Aorta (tissue), 5 donors: ENCODE measurements around the gene RRAS2. TPM values are rescaled to one million over a fixed set of nuclear protein-coding genes. Genes with fewer than 3 reads are reported as not detected.
A peak's percentile ranks its signal among the peaks of the same experiment; 100 is the strongest.

Experiments
- ATAC-seq: fragments of 200-7000 bp; cut with Tn5 transposase; one replicate; pipeline ENCODE4 v1.9.1; 2022; ENCODE audit warnings: moderate library complexity; ENCODE audit not compliant: low FRiP score
- DNase-seq, 2 donors: peaks; one replicate each; pipeline ENCODE4 v3.0.0-alpha.2; 2020
- H3K27ac ChIP-seq, 2 donors: one replicate each; pipeline ENCODE4 v1.5.1; 2013; ENCODE audit warnings: low read length in 2 of 2, mild to moderate bottlenecking in 2 of 2, moderate library complexity in 2 of 2, control low read depth in 1 of 2, inconsistent platforms in 1 of 2, low read depth in 1 of 2
- H3K27me3 ChIP-seq, 2 donors: one replicate each; pipeline ENCODE4 v1.6.1; 2013; ENCODE audit warnings: control low read depth in 1 of 2, low read length in 1 of 2, mild to moderate bottlenecking in 1 of 2, moderate library complexity in 1 of 2; ENCODE audit not compliant: insufficient read depth in 2 of 2, control insufficient read depth in 1 of 2
- H3K36me3 ChIP-seq, 2 donors: one replicate each; pipeline ENCODE4 v1.6.1; 2013; ENCODE audit warnings: control low read depth in 1 of 2, low read length in 1 of 2, mild to moderate bottlenecking in 1 of 2; ENCODE audit not compliant: insufficient read depth in 2 of 2, control insufficient read depth in 1 of 2
- H3K4me1 ChIP-seq, 2 donors: one replicate each; pipeline ENCODE4 v1.6.1; 2013; ENCODE audit warnings: low read length in 2 of 2, control low read depth in 1 of 2, mild to moderate bottlenecking in 1 of 2, moderate library complexity in 1 of 2; ENCODE audit not compliant: insufficient read depth in 2 of 2, control insufficient read depth in 1 of 2
- H3K4me3 ChIP-seq, 2 donors: one replicate each; pipeline ENCODE4 v1.5.1; 2013; ENCODE audit warnings: low read length in 2 of 2, control low read depth in 1 of 2, mild to moderate bottlenecking in 1 of 2
- H3K9me3 ChIP-seq: one replicate; pipeline ENCODE4 v1.6.1; 2013; ENCODE audit warnings: mild to moderate bottlenecking, low read length; ENCODE audit not compliant: control insufficient read depth
- WGBS, 2 donors: extraction: QIAGEN DNeasy Blood & Tissue Kit; methylation state at CpG; one replicate each; pipeline ENCODE4 v1.1.7; 2013; 5-methylcytosine and 5-hydroxymethylcytosine counted together
- intact Hi-C, 2 donors: fragments of 100-400 bp; cut with DNase I; formaldehyde crosslinking; loops; one replicate each; pipeline versions ENCODE4 v1.14.2 to v1.15.0; 2022
- polyA plus RNA-seq, 2 donors: library from polyadenylated mRNA; stranded (reverse); fragments of 200-250 nt; gene quantifications; one replicate each; pipeline ENCODE4 v1.2.3, GENCODE V29; 2013
- total RNA-seq, 2 donors: library from RNA; stranded (reverse); fragmentation: NEBNext Ultra II Directional; extraction: Animal tissue kit (Norgen Biotek cat#: 25700); gene quantifications; one replicate each; pipeline ENCODE4 v1.2.1, GENCODE V29; 2021
- donor health status: healthy with polysubstance abuse.
- donor health status: Bipolar disorder and iron deficiency.
- donor health status: DM: no; HTN: no; CAD: no.
- donor health status: DM: no; HTN: no; CAD: no.
- donor health status: DM: yes; HTN: yes; CAD: no.

RRAS2 gene
- total and polyA plus RNA-seq, 4 donors = 18.0 to 46.7 (median 27.9) TPM

GRCh38 chr11:14340721-14341120 is 18.3 kb downstream of the RRAS2 start:
- H3K4me3 ChIP-seq = no peak overlapping the region
- H3K36me3 ChIP-seq = no peaks in the 10 kb centered on the region
- ATAC-seq (no peak), DNase-seq (no peak)
- H3K27ac ChIP-seq = no peak overlapping the region
- H3K4me1 ChIP-seq = peaks cover 0 to 4% of the 10 kb centered on the region in 2 donors
- H3K9me3 ChIP-seq = no peaks in the 10 kb centered on the region
- intact Hi-C loops = no loop called here
- H3K27me3 ChIP-seq = no peaks in the 10 kb centered on the region
- WGBS, 2 donors = 85 to 89% methylated on average over 2 of the region's 2 CpGs

DNA sequence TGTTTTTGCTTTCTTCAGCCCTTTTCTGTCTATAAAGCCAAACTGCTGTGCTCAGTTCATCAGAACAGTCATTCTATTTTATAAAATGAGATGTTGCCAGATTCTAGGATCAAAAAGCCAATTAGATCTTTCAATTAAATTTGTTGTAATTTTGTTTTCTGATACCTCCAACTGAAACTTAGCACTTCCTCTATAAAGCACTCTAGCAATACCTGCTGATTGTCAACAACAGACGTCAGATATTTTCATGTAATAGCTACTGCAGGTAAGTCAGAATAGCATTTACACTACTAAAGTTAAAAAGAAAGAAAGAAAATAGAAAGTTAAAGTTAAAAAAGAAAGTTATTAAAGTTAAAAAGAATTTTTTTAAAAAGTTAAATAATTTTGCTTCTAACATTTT is 19.6 kb downstream of the RRAS2 start:
- Histone ChIP-seq H3K27me3 (no peaks in the 10 kb centered on the region), H3K4me1 (peaks cover 0 to 11% of the 10 kb centered on the region in 2 donors), H3K4me3 (no peak overlapping the region), H3K36me3 (no peaks in the 10 kb centered on the region), H3K9me3 (no peaks in the 10 kb centered on the region), H3K27ac (no peak overlapping the region)
- no peak for ATAC-seq
- 92 to 93% methylated on average over 1 of the region's 1 CpG for WGBS, 2 donors
- DNase-seq = no peak
- intact Hi-C loops = no loop called here

DNA sequence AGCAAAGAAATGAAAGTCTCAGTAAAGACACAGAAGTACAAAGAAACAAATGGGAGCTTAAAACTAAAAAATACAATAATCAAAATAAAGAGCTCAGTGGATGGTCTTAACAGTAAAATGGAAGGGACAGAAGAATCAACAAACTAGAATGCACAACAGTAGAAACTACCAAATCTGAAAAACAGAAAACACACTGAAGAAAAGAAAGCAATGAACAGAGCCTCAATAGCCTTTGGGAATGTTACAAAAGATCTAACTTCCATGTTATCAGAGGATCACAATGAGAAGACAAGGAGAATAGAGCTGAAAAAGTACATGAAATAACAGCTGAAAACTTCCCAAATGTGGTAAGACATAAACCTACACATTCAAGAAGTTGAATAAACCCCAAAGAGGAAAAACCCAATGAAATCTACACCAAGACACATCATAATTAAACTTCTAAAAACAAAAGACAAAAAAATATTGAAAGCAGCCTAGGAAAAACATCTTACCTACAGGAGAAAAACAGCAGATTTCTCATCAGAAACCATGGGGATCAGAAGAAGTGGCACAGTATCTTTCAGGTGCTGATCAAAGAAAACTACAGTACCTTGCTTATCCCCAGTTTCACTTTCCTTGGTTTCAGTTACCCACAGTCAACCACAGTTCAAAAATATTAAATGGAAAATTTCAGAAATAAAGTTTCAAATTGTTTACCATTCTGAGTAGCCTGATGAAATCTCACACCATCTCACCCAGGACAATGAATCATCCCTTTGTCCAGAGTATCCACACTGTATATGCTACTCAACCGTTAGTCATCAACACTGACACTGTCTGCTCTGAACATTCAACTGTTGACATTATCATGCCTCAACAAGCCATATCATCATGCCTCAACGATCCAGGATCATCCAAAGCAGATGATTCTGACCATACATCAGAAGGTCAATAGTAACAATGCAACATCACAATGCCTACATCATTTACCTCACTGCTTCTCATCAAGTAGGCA is 22.2 kb downstream of the RRAS2 start:
- ATAC-seq (no peak), DNase-seq (no peak)
- H3K4me3 ChIP-seq = no peak overlapping the region
- H3K27ac ChIP-seq = no peak overlapping the region
- H3K36me3 ChIP-seq = no peaks in the 10 kb centered on the region
- intact Hi-C loops = no loop called here
- H3K4me1 ChIP-seq = peaks cover 0 to 11% of the 10 kb centered on the region in 2 donors
- H3K9me3 ChIP-seq = no peaks in the 10 kb centered on the region
- no peaks in the 10 kb centered on the region for H3K27me3 ChIP-seq
- WGBS, 2 donors = 86 to 92% methylated on average over 2 of the region's 2 CpGs

DNA sequence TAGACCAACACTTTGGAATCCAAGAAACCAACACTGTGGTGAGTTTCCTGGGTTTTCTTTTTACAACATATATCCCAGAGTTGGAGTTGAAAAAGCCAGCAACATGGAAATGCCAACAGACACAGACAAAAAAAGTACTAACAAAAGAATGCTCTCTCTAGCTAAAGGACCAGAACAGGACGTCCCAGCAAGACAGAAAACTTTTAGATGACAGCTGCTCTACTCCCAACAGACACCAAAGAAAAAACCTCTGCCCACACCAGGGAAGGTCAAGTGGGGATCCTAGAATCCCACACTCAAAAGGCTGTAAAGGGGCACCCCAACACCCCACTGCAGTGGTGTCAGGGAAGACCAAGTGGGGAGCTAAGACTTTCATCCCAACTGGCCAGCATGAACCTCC is 23.3 kb downstream of the RRAS2 start:
- DNase-seq (no peak), ATAC-seq (no peak)
- H3K36me3 ChIP-seq = no peaks in the 10 kb centered on the region
- WGBS, 2 donors = 5 to 8% methylated on average over 1 of the region's 1 CpG
- H3K27me3 ChIP-seq = no peaks in the 10 kb centered on the region
- H3K4me3 ChIP-seq = no peak overlapping the region
- no peaks in the 10 kb centered on the region for H3K9me3 ChIP-seq
- intact Hi-C loops = no loop called here
- H3K27ac ChIP-seq = peak overlapping the region; percentile 34 to 79
- H3K4me1 ChIP-seq = peaks cover 0 to 13% of the 10 kb centered on the region in 2 donors

GRCh38 chr11:14334893-14335292 is 24.1 kb downstream of the RRAS2 start:
- Histone ChIP-seq H3K36me3 (no peaks in the 10 kb centered on the region), H3K4me1 (peaks cover 0 to 13% of the 10 kb centered on the region in 2 donors), H3K9me3 (no peaks in the 10 kb centered on the region), H3K27me3 (no peaks in the 10 kb centered on the region), H3K27ac (peak overlapping the region; percentile 44 to 90), H3K4me3 (no peak overlapping the region)
- intact Hi-C loops = no loop called here
- DNase-seq (no peak), ATAC-seq (no peak)
- WGBS, 2 donors = 71% methylated on average over 2 of the region's 2 CpGs

DNA sequence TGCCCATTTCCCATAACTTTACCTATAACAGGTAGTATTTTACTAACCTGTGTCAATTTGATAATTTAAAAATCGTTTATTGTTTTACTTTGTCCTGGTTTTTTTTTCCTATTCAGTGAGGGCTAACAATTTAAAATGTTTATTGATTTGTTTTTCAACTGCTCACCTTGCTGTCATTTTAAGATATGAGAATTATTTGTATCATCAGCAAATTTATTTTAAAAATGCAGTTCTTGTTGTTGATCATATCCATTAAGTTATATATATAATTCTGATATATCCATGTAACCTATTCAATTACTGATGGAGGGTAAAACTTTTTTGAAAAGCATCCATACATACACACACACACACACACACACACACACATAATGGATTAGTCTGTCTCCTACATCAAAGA is 24.8 kb downstream of the RRAS2 start:
- no peak for ATAC-seq
- H3K4me1 ChIP-seq = peaks cover 0 to 13% of the 10 kb centered on the region in 2 donors
- intact Hi-C loops = no loop called here
- DNase-seq = no peak
- 92 to 94% methylated on average over 1 of the region's 1 CpG for WGBS, 2 donors
- no peaks in the 10 kb centered on the region for H3K27me3 ChIP-seq
- no peaks in the 10 kb centered on the region for H3K9me3 ChIP-seq
- H3K36me3 ChIP-seq = no peaks in the 10 kb centered on the region
- no peak overlapping the region for H3K4me3 ChIP-seq
- no peak overlapping the region for H3K27ac ChIP-seq

DNA sequence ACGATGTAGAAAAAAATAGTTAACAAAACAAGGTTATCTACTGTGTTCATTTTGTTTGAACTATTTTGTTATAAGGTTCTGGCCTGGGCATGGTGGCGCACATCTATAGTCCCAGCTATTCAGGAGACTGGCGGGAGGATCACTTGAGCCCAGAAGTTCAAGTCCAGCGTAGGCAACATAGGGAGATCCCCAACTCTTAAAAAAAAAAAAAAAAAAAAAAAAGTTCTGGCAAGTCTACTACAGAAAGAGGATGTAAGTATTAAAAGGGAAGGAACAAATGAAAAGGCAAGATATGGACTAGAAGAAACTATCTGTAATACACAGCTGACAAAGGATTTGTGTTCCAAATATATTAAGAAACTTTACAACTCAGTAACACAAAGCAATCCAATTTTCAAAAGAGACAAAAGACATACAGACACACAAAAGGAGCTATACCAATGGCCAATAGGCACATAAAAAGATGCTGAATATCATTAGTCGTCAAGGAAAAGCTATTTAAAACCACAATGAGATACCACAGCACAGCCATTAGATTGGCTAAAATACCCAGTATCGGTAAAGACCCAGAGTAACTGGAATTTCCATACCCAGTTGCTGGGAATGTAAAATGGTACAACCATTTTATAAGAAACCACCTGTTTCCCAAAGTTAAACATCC is 27.4 kb downstream of the RRAS2 start:
- intact Hi-C loops = no loop called here
- DNase-seq (no peak), ATAC-seq (no peak)
- H3K36me3 ChIP-seq = no peaks in the 10 kb centered on the region
- no peak overlapping the region for H3K4me3 ChIP-seq
- H3K27ac ChIP-seq = no peak overlapping the region
- no peaks in the 10 kb centered on the region for H3K9me3 ChIP-seq
- 72 to 77% methylated on average over 6 of the region's 6 CpGs for WGBS, 2 donors
- no peaks in the 10 kb centered on the region for H3K27me3 ChIP-seq
- H3K4me1 ChIP-seq = peaks cover 0 to 13% of the 10 kb centered on the region in 2 donors

DNA sequence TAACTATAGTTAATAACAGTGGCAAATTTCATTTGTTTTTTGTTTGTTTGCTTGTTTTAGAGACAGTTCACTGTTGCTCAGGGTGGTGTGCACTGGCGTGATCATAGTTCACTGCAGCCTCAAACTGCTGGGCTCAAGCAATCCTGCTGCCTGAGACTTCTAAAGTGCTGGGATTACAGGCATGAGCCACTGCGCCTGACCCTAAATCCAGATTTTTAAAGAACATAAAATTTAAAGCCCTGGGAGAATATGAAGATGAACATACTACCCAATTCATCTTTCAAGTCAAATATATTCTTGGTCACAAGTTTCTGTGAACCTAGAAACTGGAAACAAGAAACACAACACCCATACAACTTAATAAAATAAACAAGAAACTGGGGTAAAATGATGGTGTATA is 28.1 kb downstream of the RRAS2 start:
- intact Hi-C loops = no loop called here
- WGBS, 2 donors = 94 to 96% methylated on average over 2 of the region's 2 CpGs

More for the DNA sequence above, 28.1 kb downstream of the RRAS2 start:
- ATAC-seq = no peak
- no peak overlapping the region for H3K4me3 ChIP-seq
- H3K27me3 ChIP-seq = no peaks in the 10 kb centered on the region
- no peaks in the 10 kb centered on the region for H3K9me3 ChIP-seq
- DNase-seq = no peak
- peaks cover 0 to 11% of the 10 kb centered on the region in 2 donors for H3K4me1 ChIP-seq
- H3K27ac ChIP-seq = no peak overlapping the region
- no peaks in the 10 kb centered on the region for H3K36me3 ChIP-seq
